SIG-M5 treated with dmso at 0.1 percent for 504 hours (cell line): ENCODE measurements around the gene ADIRF.
"Not testable (repeated sequence)": the region's sequence is repeated elsewhere in the genome, so short reads cannot be mapped to it uniquely, and the experiment has no call there.

Source experiments
- DNase-seq: peaks from one replicate; lab custom pipeline; 2025; ENCODE audit not compliant: unreplicated experiment; lab: John Stamatoyannopoulos, UW

ADIRF gene

GRCh38 chr10:87019504-87019903, 51.2 kb downstream of the ADIRF start:
- DNase-seq, result not testable (repeated sequence)

- not testable (repeated sequence) for DNase-seq
Observed at GRCh38 chr10:87020056-87020455, 51.8 kb downstream of the ADIRF start, which contains the start of gene FAM25A. TSS of gene FAM25A (plus strand) at chr10:87020294. CDS start at chr10:87020325, 31 bp downstream.
